Hepatic stellate cell (primary cell): ENCODE data around the gene ABLIM3.
"Not testable (repeated sequence)": the region's sequence is repeated elsewhere in the genome, so short reads cannot be mapped to it uniquely, and the experiment has no call there.

ENCODE experiments used
- DNase-seq: peaks from one replicate; pipeline ENCODE4 v3.0.0; 2011; ENCODE audit warnings: low spot score

ABLIM3 gene

DNA sequence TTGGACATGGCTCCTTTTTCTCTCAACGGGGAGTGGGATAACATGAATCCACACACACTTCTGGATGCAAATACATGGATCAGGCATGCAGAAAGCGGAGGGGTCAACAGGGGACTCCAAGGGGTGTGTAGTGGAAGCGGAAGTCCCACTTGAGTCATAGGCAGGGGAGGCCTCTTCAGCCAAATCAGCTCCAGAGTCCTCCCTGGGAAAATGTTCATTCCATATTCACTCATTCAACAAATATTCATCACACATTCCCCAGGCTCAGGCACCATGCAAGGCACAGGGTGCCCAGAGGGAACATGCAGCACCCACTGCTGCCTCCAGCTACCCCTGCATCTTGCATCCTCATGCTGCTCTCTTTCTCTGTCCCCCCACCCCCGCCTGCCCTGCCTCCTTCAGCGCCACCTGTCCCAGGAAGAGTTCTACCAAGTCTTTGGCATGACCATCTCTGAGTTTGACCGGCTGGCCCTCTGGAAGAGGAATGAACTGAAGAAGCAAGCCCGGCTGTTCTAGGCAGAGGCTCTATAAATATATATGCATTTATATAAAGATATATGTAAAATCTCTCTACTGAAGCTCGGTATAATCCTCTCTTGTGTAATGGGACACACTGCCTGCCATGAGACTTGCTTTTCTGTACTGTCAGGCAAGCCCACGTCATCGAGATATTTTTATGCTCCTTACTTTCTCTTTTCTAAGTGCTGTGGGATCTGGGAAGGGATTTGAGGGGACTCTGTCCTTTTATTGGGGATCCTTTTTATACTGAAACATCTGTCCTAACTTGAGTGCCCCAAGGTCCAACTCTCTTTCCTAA, 116.8 kb downstream of the ABLIM3 start:
- peak; percentile 86 for DNase-seq

DNA sequence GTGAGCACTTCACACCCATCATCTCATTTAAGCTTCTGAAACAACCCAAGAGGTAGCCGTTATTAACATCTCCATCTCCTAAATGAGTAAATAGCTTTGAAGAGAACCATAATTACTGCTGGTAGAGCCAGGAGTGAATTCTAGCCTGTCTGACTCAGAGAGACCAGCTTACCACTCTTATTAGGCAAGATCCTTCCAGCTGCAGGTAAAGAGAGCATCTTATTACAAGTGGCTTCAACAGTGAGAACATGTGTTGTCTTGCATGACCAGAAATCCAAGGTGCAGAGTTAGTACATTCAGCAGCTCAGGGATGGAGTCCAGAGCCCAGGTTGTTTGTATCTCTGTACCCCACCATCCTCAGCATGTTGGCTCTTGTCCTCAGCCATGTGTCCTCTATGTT, 119.5 kb downstream of the ABLIM3 start:
- no peak for DNase-seq

GRCh38 chr5:149261246-149261645, 120.0 kb downstream of the ABLIM3 start:
- no peak for DNase-seq

DNA sequence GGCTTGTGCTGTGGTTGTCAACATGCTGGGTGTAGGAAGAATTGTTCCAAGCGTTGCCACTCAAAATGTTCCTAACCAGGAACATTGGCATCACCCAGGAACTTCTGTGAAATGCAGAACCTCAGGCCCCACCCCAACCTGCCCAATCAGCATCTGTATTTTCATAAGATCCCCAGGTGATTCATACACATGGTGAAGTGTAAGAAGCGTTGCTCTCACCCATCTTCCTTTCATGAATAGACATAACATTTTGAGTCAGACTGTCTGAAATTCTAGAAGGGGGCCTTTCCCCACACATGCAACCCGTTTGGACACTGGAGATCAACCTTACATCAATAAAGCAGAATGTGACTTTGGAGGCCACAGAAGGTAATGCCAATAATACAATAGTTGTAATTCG, 121.0 kb downstream of the ABLIM3 start:
- DNase-seq, result no peak

- DNase-seq, result no peak
Measured at GRCh38 chr5:149264439-149265067, 123.3 kb downstream of the ABLIM3 start.

DNA sequence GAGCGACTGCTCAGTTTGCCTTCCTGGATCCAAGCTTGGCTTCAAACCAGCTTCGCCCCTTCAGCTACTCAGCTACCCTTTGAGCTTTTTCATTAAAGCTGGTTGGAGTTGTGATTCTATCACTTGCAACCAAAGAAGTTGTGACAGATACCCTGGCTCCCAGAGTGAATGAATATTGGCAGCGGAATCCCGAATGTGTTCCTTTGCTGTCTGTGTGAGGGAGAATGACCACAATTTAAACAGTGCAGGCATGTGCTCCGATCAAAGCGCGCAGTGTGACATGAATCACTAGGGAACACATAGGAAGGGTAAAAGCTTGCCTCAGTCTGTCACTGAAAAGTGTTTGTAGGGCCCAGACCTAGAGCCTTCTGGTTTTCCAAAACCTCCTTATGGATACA, 123.8 kb downstream of the ABLIM3 start:
- DNase-seq, result no peak

DNA sequence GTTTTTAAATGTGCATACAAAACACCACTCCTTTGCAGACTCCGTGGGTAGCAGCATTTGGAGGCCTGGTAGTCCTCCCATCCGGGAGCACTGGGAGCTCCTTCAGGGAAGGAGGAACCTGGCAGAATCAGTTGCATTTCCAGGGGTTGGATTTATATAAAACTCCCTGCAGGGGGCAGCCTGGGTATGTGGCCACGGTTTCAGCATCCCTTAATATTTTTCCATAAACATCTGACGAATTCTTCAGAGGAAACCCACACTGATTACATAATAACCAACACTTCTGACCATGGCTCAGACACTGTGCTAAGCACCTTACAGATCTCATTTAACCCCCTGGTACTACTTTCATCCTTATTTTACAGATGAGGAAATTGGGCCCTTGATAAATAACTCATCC, 124.3 kb downstream of the ABLIM3 start:
- DNase-seq, result peak; percentile 30

DNA sequence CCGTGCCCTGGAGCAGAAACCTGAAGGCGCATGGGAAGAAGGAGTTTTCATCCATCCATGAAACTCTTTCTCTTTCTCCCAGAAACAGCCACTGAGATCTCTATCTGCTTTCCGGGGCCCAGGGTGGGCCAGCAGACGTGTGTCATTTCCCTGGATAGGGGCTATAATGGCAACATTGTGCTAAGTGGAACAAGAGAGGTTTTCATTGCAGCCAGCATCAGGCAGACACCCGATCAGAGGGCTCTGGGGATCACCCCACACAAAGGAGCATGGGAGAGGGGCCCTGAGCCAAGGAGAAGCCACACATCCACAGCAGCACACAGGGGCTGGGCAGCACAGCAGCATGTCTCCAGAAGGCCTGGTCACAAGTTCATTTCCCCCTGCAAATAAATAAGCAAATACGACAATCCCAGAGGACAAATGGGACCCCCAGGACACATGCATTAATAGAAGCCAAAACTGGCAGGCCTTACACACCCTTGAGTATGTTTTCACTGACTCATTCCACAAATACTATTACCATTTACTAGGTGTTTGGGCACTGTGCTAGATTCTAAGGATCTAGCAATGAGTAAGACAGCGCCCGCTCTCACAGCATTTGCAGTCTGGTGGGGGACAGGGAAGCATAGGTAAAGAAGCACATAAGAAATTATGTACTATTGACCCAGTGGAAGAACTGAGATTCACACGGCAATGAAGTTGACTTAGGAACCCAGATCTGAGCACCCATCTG, 126.1 kb downstream of the ABLIM3 start:
- no peak for DNase-seq

DNA sequence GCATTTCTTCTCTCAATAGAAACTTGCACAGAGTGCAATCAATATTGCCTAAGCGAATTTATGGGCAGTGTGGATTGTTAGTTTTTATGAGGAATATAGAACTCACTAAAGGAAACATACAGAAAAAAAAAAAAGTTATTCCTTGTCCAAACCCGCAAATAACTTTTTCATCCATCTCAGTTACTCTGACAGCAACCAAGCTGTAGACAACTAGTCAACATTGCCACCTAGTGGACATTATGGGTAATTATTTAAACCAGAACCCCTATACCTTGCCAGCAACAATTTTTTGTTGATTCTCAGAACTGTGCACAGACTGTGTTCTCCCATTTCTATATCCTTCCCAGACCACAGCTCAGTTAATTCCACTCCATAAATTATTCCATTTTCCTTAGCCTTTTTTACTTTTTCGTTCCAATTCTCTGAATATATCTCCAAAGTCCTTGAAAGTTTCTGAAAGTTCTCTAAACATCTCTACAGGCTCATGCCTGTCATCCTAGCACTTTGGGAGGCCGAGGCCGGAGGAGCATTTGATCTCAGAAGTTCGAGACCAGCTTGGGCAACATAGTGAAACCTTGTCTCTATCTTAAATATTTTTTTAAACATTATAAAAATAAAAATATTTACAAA, 127.8 kb downstream of the ABLIM3 start:
- peak; percentile 73 for DNase-seq

- peak; percentile 16 for DNase-seq
Measured at GRCh38 chr5:149271195-149271715, 130.0 kb downstream of the ABLIM3 start.

GRCh38 chr5:149271716-149272563, 130.6 kb downstream of the ABLIM3 start, which contains the start of gene AFAP1L1:
Gene AFAP1L1, plus strand, starts transcription at chr5:149271859. Its CDS starts 110 bp downstream, at chr5:149271969.
- peak; percentile 80 for DNase-seq

GRCh38 chr5:149272781-149273180, 131.5 kb downstream of the ABLIM3 start:
- not testable (repeated sequence) for DNase-seq

DNA sequence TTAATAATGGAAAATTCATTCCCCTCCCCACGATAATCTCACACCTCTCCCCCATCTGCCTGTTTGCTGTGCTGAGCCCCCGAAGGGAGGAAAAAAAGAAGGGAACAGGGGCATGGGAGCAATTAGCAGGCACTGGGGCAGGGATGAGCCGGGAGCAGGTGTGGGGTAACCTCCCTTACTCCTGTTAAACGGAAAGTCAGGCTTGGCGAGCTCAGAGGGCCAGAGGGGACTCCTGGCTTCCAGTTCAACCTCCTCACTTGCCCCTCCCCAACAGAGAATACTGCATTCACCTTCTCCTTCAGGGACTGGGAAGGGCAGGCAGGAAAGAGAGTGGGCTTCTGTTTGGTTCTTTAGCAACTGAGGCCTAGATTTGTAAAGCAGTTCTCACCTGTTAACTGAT, 131.9 kb downstream of the ABLIM3 start:
- no peak for DNase-seq

GRCh38 chr5:149273950-149274349, 132.7 kb downstream of the ABLIM3 start:
- no peak for DNase-seq

- DNase-seq, result peak; percentile 62
Measured at GRCh38 chr5:149274939-149275338, 133.6 kb downstream of the ABLIM3 start.

GRCh38 chr5:149277801-149278200, 136.5 kb downstream of the ABLIM3 start:
- no peak for DNase-seq

GRCh38 chr5:149278451-149279210, 137.3 kb downstream of the ABLIM3 start:
- no peak for DNase-seq

GRCh38 chr5:149279661-149280060, 138.4 kb downstream of the ABLIM3 start:
- DNase-seq, result no peak

- no peak for DNase-seq
Measured at GRCh38 chr5:149280124-149280523, 138.8 kb downstream of the ABLIM3 start.

GRCh38 chr5:149280802-149281201, 139.5 kb downstream of the ABLIM3 start:
- DNase-seq, result no peak
